DMS114 treated with DMSO at 0.1 percent for 48 hours (cell line): ENCODE measurements around the gene POLR3B.
"Not testable (repeated sequence)": the region's sequence is repeated elsewhere in the genome, so short reads cannot be mapped to it uniquely, and the experiment has no call there.

ENCODE experiments used
- DNase-seq: peaks from one replicate; lab custom pipeline; 2025; ENCODE audit not compliant: unreplicated experiment; lab: John Stamatoyannopoulos, UW

The POLR3B gene

DNA sequence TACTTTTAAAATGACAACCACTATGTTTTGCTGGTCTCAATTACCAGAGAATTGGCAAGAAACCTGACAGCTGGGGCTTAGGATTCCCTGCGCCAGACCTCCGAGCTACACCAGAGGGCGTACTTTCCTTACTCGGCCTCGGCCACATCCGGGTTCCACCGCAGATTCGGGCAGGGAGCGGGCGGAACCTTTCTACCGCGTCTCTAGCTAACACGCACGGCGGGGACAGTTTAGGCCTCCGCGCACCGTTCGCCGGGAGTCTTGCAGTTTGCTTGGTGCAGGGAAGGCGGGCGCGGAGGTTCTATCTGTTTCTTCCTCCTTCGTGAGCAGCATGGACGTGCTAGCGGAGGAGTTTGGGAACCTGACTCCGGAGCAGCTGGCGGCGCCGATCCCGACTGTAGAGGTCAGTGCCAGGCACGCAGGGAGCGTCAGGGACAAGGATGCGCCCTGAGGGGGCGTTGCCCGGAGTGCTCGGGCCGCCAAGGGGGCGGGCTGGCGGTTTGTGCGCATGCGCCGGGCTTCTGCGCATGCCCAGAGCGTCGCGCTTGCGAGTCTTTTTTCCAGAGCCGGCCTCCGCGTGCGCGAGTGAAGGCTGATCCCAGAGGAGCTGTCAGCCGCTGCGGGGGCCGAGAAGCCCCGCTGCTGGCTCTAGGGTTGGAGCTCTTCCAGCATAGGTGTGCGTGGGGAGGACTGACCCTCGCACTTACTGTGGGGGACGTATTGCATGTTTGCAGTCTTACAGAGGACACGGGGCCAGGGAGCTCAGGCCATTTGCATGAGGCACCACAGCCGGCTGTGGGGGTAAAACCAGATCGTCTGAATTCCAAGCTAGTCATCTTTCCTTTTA is at the start of gene POLR3B:
POLR3B (plus strand) TSS at position 200 of the 847 bp plus-strand sequence; CDS start at position 332, 132 bp downstream.
- peak; percentile 93 for DNase-seq

DNA sequence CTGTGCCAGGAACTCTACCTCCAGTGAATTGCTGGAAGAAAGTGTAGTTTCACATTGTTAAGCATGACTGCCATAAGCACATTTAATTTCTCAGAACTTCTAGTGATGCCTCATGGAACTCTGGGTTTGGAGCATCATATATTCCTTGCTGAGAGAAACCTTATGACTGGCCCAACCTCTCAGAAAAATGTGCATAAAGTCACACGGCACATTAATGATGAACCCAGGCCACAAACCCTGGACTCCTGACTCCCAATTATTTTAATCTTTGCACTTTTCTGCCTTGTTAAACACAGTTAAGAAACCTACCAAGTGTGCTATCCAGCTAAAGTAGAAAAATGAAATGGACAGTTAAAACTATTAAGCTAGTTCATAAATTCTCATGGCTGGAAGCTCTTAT is 49.4 kb upstream of the POLR3B start:
- DNase-seq, result no peak

DNA sequence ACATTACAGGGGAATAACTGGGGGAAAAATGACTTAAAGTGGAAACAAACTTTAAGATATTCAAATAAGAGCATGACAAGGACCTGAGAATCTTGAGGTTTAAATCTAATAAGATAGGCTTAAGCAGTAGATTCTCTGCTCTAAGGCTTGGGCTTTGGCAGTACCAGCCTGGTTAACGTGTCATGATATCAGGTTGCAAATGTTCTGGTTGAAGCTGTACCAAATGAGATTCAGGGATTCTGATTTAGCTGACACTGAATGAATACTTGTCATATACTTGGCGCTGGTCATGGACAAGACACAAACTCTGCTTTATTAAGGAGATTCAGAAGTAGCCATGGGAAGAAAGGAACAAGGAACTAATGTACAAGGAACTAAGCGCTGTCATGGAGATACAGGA is 48.9 kb upstream of the POLR3B start:
- no peak for DNase-seq

- no peak for DNase-seq
These were observed 47.7 kb upstream of the POLR3B start for GRCh38 chr12:106309671-106310505.

- no peak for DNase-seq
These were observed 46.9 kb upstream of the POLR3B start for GRCh38 chr12:106310687-106311086.

DNA sequence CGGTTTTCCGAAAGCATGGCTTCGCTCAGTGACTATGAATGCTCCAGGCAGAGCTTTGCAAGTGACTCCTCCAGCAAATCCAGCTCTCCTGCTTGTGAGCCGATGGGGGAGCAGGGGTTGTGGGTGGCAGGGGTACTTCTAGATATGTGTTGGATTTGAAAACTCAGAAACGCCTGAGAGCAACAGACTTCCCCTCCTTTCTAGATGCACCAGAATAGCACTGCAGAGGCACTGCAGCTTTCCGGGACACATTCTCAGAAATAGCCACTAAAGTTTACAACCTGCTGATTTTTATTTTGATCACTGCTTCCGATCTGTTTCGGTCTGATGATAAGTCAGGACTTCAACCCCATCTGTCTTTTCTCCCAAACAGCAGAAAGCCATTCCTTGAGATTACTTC is 46.4 kb upstream of the POLR3B start:
- DNase-seq, result no peak

DNA sequence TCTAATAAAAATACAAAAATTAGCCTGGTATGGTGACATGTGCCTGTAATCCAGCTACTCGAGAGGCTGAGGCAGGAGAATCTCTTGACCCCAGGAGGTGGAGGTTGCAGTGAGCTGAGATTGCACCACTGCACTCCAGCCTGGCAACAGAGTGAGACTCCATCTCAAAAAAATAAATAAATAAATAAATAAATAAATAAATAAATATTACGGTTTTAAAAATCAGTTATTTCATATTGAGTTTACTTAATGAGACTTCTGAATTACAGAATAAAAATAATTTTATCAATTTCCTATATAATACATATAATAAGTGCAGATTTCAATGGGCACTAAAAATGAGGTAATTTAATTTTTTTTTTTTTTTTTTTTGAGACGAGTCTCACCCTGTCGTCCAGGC is 44.1 kb upstream of the POLR3B start:
- not testable (repeated sequence) for DNase-seq

DNA sequence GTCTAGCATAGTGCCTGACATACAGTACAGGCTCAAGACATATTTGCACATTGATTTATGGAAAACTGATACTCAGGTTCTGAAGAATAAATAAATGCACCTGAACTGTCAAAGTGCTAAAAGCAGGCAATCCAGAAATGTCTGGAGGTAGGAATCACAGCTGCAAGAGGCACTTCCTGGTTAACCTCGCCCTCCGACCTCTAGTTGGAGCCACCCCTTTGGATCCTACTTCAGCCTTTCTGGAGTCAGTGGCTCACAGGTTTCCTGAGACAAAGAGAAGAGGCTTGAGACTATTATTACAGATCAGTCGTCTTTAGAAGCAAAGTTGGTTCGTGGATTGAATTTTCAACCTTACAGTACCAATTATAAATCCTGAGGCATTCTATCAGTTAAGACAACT is 42.0 kb upstream of the POLR3B start:
- no peak for DNase-seq

- DNase-seq, result no peak
These were observed 40.0 kb upstream of the POLR3B start for GRCh38 chr12:106317406-106318082.

DNA sequence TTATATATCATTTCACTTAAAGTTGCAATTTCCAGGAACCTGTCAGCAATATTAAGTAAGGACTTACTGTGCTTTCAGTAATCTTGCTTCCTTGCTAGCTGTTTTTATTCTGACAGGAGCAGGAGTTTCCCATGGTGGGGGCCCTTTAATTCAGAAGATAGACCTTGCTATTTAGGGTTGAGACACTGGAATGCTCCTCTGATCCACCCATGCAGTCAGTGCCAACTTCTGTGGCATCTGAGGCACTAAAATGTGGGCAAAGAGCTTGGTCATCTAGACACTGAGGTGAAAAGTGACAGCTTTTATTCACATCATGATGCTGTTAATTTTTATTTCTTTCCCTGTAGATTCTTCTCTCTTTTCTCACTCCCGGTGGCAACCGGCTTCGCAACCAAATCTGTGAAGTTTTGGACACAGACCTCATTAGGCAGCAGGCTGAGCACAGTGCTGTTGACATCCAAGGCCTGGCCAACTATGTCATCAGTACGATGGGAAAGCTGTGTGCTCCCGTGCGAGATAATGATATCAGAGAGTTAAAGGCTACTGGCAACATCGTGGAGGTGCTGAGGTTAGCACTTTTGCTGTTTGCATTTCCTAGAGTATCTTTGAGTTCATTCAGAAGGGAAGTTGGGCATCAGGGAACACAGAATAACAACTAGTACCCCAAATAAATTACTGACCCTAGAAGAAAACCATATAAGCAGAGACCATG is 36.3 kb upstream of the POLR3B start:
- no peak for DNase-seq

DNA sequence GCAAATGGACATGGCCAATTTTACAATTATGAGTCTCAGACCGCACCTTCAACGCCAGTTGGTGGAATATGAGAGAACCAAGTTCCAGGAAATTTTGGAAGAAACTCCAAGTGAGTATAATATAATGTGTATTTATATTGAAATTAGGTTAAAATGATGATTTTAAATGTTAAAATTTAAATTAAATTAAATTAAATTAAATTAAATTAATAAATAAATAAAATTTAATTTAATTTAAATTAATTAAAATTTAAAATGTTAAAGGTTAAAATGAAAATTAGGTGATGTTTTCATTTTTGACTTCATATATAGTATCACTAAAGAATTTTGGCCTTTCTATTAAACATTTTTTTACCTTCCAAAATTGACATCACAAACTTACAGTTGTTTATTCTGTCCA is 34.0 kb upstream of the POLR3B start:
- DNase-seq, result no peak

- DNase-seq, result no peak
These were observed 30.2 kb upstream of the POLR3B start for GRCh38 chr12:106327309-106327869.

GRCh38 chr12:106328735-106329134 is 28.8 kb upstream of the POLR3B start:
- no peak for DNase-seq

GRCh38 chr12:106329231-106329982 is 28.1 kb upstream of the POLR3B start:
- DNase-seq, result no peak

DNA sequence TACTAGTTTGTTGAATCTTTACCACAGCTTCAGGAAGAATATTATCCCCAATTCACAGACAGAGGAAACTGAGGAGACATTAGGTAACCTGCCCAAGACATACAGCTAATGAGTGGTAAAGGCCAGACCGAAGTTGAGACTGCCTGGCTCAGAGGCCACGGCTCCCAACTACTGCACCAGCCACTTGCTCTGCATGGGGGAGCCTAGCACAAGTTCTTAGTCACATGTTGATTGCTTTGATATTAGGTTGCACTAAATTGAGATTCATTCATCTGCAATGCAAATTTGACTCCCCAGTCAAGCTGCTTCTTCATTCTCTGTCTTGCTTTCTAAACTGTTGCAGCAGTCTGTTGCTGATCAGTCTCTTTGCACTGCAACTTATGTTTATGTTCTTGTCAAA is 25.9 kb upstream of the POLR3B start:
- DNase-seq, result no peak

DNA sequence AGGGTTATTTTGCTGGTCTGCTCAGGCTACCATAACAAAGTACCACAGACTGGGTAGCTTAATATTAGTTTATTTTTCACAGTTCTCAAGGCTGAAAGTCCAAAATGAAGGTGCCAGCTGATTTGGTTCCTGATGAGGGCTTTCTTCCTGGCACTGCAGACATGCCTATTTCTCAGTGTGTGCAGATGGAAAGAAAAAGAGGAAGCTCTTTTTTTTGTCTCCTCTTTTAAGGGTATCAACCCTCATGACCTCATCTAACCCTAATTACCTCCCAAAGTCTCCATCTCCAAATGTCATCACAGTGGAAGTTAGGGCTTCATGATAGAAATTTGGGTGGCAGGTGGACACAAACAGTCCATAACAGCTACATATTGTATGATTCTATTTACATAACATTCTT is 25.0 kb upstream of the POLR3B start:
- no peak for DNase-seq

DNA sequence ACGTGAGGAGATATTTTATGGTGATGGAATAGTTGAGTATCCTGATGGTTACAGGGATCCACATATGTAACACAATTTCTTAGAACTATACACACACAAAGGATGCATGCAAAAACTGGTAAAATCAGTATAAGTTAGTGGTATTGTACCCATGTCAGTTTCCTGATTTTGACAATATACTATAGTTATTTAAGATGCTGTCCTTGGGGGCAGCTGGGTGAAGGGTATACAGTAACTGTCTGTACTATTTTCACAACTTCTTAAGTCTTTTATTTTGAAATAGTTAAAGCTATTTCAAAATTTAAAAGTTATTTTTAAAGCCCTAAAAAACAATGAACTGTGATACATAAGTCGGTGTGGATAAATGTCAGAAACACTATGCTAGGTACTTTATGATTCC is 24.5 kb upstream of the POLR3B start:
- no peak for DNase-seq

GRCh38 chr12:106333756-106334155 is 23.8 kb upstream of the POLR3B start:
- DNase-seq, result no peak

GRCh38 chr12:106341086-106341877 is 16.3 kb upstream of the POLR3B start:
- no peak for DNase-seq
